GM19043 (cell line): ENCODE data around the gene PHKA2.
"Not testable (repeated sequence)": the region's sequence is repeated elsewhere in the genome, so short reads cannot be mapped to it uniquely, and the experiment has no call there.

Experiments used
- ATAC-seq: cut with Tn5 transposase; IDR thresholded peaks from one replicate; pipeline ENCODE4 v1.9.1; 2021; ENCODE audit warnings: low read depth; ENCODE audit not compliant: unreplicated experiment

Gene PHKA2, protein sequence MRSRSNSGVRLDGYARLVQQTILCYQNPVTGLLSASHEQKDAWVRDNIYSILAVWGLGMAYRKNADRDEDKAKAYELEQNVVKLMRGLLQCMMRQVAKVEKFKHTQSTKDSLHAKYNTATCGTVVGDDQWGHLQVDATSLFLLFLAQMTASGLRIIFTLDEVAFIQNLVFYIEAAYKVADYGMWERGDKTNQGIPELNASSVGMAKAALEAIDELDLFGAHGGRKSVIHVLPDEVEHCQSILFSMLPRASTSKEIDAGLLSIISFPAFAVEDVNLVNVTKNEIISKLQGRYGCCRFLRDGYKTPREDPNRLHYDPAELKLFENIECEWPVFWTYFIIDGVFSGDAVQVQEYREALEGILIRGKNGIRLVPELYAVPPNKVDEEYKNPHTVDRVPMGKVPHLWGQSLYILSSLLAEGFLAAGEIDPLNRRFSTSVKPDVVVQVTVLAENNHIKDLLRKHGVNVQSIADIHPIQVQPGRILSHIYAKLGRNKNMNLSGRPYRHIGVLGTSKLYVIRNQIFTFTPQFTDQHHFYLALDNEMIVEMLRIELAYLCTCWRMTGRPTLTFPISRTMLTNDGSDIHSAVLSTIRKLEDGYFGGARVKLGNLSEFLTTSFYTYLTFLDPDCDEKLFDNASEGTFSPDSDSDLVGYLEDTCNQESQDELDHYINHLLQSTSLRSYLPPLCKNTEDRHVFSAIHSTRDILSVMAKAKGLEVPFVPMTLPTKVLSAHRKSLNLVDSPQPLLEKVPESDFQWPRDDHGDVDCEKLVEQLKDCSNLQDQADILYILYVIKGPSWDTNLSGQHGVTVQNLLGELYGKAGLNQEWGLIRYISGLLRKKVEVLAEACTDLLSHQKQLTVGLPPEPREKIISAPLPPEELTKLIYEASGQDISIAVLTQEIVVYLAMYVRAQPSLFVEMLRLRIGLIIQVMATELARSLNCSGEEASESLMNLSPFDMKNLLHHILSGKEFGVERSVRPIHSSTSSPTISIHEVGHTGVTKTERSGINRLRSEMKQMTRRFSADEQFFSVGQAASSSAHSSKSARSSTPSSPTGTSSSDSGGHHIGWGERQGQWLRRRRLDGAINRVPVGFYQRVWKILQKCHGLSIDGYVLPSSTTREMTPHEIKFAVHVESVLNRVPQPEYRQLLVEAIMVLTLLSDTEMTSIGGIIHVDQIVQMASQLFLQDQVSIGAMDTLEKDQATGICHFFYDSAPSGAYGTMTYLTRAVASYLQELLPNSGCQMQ

DNA sequence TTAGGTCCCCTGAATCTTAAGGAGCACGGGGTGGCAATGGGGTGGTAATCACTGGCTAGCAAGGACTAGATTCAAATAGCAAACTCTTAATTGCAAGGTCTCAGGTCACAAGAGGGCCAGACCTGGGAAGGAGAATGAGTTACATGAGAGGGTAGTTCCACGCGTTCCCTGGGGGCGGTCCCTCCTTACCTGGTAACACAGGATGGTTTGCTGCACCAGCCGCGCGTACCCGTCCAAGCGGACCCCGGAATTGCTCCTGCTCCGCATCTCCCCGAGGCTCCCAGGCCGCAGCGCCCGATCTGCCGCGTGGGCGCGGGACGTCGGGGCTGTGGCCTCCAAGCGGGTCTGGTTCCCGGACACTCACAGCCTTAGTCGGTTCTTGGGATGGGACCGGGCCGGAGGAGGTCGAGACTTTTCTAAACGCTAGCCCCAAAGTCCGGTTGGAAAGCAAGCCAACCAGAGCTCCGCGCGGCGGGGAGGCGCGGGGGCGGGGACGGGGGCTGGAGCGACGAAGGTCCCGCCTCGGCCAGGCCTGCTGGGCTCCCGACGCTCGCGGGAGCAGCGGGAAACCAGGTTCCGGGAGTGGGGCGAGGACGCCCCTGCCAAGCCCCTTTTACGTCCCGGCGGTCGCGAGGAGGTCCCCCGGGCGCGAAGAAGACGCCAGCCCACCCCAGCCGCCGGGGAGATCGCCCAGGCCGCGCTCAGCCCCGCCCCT, at the start of gene PHKA2:
Gene PHKA2, minus strand, starts transcription at position 449 of the 715 bp plus-strand sequence. Its CDS starts 182 bp downstream, at position 267.
- peak; percentile 36 for ATAC-seq

DNA sequence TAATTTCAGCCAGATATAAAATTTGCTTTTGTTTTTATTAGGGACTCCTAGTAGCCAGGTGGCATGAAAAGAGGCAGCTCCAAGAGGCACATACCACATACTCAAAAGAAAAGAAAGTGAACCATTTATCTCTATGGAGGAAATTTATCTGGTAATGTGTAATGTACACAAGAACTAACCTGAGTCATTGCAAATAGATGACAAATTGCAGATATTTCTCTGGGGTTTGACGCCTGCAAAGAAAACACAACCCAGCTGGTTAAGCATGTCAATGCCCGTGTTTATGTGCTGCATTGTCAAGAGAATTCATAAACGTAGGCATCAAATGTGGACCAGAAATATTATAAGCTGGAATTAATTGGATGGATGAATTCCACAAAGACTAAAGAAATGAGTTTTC, 46.9 kb upstream of the PHKA2 start:
- ATAC-seq = no peak

DNA sequence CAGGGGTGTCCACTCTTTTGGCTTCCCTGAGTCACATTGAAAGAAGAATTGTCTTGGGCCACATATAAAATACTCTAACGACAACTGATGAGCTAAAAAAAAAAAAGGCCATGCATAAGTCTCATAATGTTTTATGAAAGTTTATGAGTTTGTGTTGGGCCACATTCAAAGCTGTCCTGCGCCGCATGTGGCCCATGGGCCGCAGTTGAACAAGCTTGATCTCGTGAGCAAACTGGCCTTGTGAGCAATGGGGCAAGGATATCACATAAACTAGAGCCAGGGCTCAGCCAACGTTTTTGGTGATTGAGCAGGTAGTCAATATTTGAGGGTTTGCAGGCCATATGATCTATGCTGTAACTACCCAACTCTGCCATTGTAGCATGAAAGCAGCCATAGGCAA, 44.6 kb upstream of the PHKA2 start:
- ATAC-seq = no peak

DNA sequence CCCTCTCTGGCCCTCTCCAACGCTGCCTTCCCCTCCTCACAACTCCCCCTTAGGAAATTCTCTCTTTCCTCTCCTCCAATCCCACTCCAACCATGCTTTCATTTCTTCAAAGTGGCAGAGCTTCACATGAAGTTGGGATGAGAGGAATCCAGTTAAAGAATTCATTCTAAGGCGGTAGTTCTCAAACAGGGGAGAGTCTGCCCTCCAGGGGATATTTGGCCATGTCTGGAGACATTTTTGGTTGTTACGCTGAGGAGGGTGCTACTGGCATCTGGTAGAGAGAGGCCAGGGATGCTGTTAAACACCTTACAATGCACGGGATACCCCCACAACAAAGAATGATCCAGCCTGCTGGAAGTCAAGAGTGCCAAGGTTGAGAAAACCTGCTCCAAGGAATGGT, 40.5 kb upstream of the PHKA2 start:
- ATAC-seq = no peak

DNA sequence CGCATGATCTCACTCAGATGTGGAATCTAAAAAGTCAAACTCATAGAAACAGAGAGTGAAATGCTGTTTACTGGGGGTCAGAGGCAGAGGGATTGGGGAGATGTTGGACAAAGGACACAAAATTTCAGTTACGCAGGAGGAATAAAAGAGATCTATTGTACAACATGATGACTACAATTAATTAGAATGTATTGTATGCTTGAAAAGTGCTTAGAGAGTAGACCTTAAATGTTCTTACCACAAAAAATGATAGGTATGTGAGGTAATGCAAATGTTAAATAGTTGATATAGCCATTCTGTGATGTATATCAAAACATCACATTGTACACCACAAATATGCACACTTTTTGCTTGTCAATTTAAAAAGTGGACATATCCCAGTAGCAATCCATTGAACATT, 36.1 kb upstream of the PHKA2 start:
- no peak for ATAC-seq

DNA sequence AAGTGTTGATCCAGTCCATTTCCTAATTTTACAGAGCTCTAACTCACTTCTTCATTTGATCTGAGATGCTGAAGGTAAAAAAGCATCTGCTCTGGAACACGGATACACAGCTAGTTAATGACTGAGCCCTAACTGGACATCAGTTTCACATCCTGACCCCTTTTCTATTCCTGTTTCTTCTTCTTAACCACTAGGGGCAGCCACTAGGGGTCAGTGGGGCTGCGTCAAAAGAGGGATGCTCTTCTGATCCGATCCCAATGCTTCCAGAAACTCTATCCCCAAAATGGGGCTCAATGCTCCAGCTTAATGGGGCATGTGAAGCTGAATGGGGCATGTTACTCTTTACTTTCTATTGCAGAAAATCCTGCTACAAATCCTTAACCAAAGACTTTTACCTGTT, 33.4 kb upstream of the PHKA2 start:
- no peak for ATAC-seq

DNA sequence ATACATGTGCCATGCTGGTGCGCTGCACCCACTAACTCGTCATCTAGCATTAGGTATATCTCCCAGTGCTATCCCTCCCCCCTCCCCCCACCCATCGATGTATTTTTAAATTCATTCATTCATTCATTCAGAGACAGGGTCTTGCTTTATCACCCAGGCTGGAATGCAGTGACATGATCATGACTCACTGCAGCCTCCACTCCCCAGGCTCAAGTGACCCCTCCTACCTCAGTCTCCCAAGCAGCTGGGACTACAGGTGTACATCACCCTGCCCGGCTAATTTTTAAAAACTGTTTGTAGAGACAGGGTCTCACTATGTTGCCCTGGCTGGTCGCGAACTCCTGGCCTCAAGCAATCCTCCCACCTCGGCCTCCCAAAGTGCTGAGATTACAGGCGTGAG, 32.7 kb upstream of the PHKA2 start:
- not testable (repeated sequence) for ATAC-seq

DNA sequence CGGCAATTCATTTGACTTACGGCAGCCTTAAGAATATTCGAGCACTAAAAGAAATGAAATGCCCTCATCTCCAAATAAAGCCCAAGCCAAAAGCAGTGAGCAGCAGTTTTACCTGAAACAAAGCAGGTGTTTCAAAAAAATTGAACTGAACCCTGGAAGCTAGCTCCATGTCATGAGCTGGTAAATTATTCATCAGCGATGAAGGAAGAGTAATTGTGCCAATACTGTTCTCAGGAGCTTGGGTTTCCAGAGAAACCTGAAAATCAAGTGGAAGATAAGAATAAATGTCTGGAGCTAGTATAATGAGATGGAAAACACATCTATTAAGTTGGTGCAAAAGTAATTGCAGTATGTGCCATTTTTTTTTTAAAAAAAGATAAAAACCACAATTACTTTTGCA, 24.0 kb upstream of the PHKA2 start:
- no peak for ATAC-seq

DNA sequence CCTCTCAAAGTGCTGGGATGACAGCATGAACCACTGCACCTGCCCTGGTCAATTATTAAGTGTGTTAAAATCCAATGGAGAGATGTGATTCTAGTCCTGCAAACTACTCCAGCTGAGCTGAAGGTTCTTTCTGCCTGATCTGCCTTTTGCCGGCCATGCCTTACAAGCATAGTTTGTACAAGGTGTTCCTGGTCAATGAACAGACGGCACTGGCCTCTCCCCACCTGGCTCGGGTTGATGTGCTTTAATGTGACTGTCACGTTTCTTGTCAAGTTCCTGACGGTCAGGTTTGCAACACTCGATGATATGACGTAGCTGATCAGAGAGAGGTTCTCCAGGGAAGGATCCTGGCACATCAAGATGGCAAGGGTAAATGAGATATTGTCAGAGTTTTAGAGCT, 23.1 kb upstream of the PHKA2 start:
- ATAC-seq = no peak

DNA sequence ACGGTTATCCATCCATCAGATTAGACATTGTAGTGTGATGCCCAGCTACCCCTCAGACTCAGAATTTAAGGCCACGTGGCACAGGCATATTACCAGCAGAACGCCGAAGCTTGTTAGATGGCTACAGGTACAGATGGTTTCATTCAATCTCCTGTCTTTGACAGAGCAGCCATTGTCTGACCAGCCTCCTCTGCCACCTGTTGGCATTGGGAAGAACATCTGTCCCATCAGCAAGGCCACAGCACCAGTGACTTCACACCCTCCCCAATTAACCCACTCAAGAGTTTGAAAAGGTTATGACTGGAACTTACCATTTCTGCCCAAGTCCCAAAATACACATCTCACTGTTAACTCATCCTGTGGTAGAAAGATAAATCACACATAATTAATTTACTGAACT, 22.0 kb upstream of the PHKA2 start:
- ATAC-seq = no peak

DNA sequence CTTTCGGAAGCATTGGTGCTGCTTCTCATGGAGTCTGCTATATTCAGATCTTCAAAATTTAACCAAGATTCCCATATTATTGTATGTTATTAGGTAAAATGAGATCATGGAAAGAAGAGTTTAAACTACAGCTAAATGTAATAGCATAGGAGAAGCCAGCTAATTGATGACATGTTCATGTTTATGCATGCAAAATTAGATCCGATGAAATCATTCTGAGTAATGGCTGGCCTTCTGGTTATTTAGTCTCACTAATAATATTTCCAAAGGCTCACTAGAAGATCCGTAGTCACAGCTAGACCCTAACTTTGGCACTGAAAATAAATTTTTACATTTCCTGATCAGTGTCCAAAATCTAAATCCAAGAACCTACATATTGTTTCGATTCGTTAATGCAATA, 19.8 kb upstream of the PHKA2 start:
- no peak for ATAC-seq

DNA sequence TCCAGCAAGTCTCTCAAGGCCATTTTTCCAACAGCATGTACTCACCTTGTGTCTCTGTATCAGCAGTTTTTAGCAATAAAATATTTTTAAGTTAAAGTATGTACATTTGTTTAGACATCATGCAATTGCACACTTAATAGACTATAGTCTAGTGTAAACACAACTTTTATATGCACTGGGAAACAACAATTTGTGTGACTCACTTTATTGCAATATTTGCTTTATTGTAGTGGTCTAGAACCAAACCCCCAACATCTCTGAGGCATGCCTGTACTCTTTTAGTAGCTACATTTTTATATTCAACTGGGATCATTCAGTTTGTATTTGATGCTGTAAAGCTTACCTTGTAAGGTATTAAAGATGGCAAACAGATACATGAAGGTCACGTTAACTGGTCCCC, 14.7 kb upstream of the PHKA2 start:
- no peak for ATAC-seq

DNA sequence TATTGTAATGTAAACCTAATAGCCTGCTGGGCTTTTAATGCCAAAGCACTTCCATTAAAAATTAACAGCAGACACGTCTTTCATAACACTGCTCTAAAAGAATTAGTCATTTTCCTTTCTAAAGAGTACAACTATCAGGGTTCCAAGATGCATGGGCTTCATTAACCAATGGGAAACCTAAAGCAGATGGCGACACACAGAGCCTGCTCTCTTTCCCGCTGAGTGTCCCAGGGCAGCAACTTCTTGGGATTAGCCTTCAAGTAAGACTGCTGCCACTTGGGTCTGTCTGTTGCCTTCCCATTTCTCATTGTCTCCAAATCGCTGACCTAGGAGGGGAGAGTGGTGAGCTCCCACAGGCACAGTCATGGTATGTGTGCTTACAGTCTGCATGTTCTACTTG, 14.0 kb upstream of the PHKA2 start:
- no peak for ATAC-seq

DNA sequence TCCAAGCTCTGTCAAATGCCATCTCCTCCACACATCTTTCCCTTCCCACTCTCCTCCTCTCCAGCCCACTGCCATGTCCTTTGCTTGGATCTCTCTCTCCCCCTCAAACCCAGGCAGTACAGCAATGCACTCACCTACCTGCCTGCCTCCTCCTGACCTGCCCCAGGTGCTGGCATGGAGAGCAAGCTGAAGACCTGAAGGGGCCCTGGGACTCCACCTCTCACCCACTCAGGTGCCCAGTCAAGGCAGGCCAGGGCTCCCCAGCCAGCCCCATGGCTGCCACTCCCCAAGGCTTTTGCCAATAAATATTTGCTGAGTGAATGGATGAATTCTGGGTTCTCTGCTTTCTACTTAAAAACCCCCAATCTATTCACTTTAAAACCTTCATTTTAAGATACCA, 12.6 kb upstream of the PHKA2 start:
- no peak for ATAC-seq

DNA sequence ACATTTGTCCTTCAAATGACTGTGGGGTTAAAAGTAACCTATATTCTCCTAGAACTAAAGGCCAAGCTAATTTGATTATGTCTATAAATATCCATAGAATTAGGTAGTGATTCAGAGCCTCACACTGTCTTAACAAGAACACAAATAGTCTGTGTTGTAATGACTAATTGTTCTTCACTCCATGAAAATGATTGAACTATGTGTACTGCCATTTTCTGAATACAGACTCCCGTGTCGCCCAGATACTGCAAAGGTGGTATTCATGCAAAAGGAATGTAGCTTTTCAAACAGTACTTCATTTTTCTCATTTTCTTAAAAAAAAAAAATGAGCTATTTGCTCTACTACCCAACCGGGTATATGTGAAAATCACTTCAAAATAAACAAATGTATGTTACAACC, 11.3 kb upstream of the PHKA2 start:
- no peak for ATAC-seq

DNA sequence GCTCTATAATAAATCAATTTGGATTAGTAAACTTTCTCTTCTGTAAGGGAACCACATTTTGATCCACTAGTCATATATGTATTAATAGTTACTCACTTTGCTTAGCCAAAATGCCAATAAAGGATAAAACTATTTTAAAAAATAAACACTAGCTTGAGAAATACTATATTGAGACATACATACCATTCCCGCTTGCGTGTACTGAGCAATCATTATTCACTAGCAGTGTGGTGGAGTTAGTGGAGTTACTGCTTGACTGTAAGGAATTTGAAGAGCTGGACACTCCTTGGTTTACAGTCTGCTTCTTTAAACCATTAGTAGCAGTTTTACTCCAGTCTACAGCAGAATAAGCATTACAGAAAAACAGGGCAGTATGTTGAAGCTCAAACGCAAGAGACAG, 10.8 kb upstream of the PHKA2 start:
- no peak for ATAC-seq

DNA sequence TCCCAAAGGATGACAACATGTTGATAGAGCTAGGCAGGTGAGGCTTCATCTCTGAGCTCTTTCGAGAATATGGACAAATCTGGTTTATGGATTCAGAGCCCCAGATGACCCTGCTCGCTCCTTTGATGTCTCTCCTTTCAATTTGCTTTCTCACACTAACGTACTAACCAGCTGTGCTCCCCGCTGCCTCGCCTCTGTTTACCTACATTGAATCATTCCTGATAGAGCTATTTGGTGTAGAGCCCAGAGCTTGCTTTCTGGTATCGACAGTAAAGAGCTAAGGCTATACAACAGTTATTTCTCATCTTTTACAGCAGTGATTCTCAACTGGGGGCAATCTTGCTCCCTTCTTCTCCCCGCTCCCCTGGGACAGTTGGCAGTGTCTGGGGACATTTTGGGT, 8.9 kb upstream of the PHKA2 start:
- ATAC-seq = no peak

DNA sequence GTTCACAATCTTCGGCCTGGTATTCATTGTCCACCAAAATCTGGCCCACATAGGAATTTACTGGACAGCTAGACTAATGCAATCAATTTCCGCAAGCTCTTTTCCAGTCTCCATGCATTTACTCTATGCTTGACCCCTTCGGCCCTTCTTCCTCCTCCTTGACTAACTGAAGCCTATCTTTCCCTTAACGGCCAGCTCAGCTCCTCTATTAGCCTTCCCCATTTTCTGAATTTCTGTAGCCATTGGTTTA, 1.2 kb upstream of the PHKA2 start:
- ATAC-seq = no peak

DNA sequence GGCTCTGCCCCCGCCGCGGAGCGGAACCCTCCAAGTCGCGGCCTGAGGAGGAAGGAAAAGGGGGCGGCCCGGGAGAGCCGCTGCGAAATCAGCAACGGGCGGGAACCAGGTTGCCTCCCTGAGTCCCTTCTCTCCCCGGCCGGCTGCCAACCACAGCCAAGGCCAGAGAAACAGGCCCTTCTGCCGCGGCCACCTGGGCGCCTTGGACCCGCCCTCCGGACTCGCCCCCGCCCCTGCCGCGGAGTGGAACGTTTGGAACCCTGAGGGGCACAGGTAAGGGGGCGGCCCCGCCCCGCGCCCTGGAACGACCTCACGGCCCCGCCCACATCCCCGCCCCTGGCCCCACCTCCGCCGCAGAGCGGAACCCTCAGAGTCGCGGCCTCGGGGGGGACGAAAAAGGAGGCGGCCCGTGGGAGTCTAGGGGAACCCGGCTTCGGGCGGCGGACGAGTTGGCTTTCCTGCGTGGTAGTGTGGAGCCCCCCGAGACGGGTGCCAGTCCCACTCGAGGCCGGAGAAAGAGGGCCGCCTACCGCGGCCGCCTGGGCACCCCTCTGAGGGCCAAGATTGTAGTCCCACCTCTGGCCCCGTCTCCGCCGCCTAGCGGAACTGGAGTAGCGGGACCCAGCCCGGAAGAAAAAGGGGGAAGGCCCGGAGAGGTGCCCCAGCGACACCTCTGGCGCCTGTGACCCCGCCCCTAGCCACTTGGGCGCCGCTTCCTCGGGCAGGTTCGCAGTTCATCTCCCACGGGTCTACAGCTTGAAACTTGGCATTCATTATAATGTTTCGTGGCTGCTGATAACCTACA, 669 bp upstream of the PHKA2 start:
- ATAC-seq = peak; percentile 76
